Glutamatergic neuron (in vitro differentiated cells): ENCODE measurements around the gene PLK5. TPM values are rescaled to one million over a fixed set of nuclear protein-coding genes. Genes with fewer than 3 reads are reported as not detected.
A peak's percentile ranks its signal among the peaks of the same experiment; 100 is the strongest.

Experiments used
- DNase-seq: peaks from one replicate; pipeline ENCODE4 v3.0.0; 2022
- H3K27ac Mint-ChIP-seq: one replicate; pipeline ENCODE4 v1.8.0; 2020; ENCODE audit warnings: mild to moderate bottlenecking, mixed read lengths, inconsistent platforms; ENCODE audit not compliant: unreplicated experiment
- H3K27me3 Mint-ChIP-seq: one replicate; pipeline ENCODE4 v1.8.0; 2020; ENCODE audit warnings: mild to moderate bottlenecking, moderate library complexity, mixed read lengths, inconsistent platforms; ENCODE audit not compliant: unreplicated experiment
- H3K36me3 Mint-ChIP-seq: one replicate; pipeline ENCODE4 v1.8.0; 2020; ENCODE audit warnings: mild to moderate bottlenecking, mixed read lengths, inconsistent platforms; ENCODE audit not compliant: unreplicated experiment
- H3K4me1 Mint-ChIP-seq: one replicate; pipeline ENCODE4 v1.8.0; 2020; ENCODE audit warnings: mild to moderate bottlenecking, low read depth, mixed read lengths, inconsistent platforms; ENCODE audit not compliant: unreplicated experiment
- H3K4me3 Mint-ChIP-seq: one replicate; pipeline ENCODE4 v1.8.0; 2020; ENCODE audit warnings: mild to moderate bottlenecking, mixed read lengths, inconsistent platforms; ENCODE audit not compliant: unreplicated experiment
- H3K9me3 Mint-ChIP-seq: one replicate; pipeline ENCODE4 v1.8.0; 2020; ENCODE audit warnings: mild to moderate bottlenecking, moderate library complexity, mixed read lengths, inconsistent platforms; ENCODE audit not compliant: unreplicated experiment
- total RNA-seq: library from RNA; stranded (reverse); fragmentation: NEBNext Ultra II Directional; extraction: Animal tissue kit (Norgen Biotek cat#: 25700); gene quantifications from one replicate; pipeline ENCODE4 v1.2.1, GENCODE V29; 2021; ENCODE audit not compliant: unreplicated experiment
- TF ChIP-seq, protein P1 (sequence below): fragments of 200-600 bp; sonication (generic); IDR thresholded peaks from one replicate; pipeline ENCODE4 v1.5.0; 2021; ENCODE audit not compliant: partially characterized antibody, unreplicated experiment

The PLK5 gene
- total RNA-seq, 1 donor from 2014 or later, result 0.69 TPM

DNA sequence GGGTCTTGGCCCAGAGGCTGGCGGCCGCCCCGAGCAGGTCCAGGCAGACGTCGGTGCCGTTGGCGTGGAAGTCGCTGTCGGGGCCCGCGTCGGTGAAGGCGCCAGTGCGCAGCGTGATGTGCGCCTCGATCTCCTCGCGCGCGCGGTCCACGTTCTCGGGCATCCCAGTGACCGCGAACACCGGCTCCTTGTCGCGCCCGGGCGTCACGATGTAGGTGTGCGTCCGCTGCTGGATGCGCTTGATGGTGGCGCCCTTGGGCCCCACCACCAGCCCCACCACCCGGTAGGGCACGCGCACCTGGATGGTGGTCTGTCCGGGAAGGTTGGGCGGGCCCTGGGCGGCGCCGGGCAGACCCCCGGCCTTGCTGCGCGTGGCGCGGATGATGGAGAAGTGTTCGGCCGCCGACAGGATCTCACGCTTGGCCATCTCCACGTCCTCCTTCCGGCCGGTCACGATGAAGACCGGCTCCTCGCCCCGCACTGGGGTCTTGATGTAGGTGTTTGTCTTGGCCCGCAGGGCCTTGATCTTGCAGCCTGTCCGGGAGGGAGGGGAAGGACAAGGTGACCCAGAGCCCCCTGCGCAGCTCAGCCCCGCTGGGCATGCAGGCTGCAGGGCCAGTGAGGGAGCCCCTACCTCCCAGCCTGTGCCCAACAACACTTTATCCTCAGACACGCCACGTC is 32.7 kb downstream of the PLK5 start:
- Mint-ChIP-seq H3K36me3 (no peaks in the 10 kb centered on the region), H3K4me3 (no peak overlapping the region), H3K4me1 (peaks cover 5% of the 10 kb centered on the region), H3K9me3 (peaks cover 13% of the 10 kb centered on the region), H3K27me3 (peaks cover 4% of the 10 kb centered on the region), H3K27ac (no peak overlapping the region)
- DNase-seq, result no peak
- TF ChIP-seq, protein P1, sequence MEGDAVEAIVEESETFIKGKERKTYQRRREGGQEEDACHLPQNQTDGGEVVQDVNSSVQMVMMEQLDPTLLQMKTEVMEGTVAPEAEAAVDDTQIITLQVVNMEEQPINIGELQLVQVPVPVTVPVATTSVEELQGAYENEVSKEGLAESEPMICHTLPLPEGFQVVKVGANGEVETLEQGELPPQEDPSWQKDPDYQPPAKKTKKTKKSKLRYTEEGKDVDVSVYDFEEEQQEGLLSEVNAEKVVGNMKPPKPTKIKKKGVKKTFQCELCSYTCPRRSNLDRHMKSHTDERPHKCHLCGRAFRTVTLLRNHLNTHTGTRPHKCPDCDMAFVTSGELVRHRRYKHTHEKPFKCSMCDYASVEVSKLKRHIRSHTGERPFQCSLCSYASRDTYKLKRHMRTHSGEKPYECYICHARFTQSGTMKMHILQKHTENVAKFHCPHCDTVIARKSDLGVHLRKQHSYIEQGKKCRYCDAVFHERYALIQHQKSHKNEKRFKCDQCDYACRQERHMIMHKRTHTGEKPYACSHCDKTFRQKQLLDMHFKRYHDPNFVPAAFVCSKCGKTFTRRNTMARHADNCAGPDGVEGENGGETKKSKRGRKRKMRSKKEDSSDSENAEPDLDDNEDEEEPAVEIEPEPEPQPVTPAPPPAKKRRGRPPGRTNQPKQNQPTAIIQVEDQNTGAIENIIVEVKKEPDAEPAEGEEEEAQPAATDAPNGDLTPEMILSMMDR, result no peak

DNA sequence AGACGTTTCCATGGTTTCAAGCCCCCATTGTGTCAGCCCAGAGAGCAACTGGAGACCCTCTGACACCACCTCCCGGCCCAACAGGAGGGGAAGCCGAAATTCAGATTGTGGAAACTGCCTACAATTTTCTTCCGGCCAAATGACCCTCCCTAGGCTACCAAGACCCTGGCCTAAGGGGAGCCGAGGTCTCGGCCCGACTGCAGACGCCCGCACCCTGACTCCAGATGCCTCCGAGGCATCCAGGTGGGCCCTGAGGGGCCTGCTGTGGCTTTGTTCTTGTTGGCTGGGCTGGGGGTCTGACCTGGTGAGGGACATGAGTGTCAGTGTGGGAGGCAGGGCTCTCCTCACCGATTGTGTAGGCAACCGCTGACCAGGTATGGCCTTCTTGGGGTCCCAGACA is 34.7 kb downstream of the PLK5 start:
- Mint-ChIP-seq H3K27me3 (peaks cover 4% of the 10 kb centered on the region), H3K9me3 (peaks cover 10% of the 10 kb centered on the region), H3K36me3 (no peaks in the 10 kb centered on the region), H3K4me1 (peaks cover 8% of the 10 kb centered on the region), H3K27ac (peak overlapping the region; percentile 52), H3K4me3 (no peak overlapping the region)
- no peak for DNase-seq
- TF ChIP-seq, protein P1, result no peak

DNA sequence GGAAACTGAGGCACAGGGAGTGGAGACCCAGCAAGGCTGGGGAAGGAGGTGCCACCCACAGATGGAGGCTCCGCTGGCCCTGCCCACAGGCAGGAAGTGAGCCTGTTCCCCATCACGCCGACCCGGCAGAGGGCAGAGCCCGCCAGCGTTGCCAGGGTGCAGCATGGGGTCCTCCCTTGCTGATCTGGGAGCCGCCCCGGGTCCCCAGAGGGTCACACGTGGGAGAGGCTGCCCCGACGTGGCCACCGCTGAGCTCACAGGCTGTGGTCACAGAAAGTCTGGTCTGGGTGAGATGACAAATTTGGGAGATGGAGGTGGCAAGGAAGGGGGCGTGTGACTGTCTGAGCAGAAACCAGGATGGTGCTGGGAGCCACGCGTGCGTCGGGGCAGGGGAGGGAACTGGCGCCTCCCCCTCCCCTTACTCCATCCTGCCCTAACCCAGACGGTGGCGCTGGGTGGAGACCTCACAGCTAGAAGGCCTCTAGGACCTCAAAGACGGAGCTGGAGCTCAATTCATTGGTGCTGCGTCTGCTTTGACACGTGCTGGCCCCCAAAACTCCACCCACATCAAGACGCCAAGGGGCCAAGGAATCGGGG is 36.5 kb downstream of the PLK5 start:
- Mint-ChIP-seq H3K27me3 (peaks cover 4% of the 10 kb centered on the region), H3K27ac (no peak overlapping the region), H3K4me1 (peaks cover 12% of the 10 kb centered on the region), H3K9me3 (peaks cover 11% of the 10 kb centered on the region), H3K36me3 (no peaks in the 10 kb centered on the region), H3K4me3 (no peak overlapping the region)
- DNase-seq, result no peak
- TF ChIP-seq, protein P1, result no peak

DNA sequence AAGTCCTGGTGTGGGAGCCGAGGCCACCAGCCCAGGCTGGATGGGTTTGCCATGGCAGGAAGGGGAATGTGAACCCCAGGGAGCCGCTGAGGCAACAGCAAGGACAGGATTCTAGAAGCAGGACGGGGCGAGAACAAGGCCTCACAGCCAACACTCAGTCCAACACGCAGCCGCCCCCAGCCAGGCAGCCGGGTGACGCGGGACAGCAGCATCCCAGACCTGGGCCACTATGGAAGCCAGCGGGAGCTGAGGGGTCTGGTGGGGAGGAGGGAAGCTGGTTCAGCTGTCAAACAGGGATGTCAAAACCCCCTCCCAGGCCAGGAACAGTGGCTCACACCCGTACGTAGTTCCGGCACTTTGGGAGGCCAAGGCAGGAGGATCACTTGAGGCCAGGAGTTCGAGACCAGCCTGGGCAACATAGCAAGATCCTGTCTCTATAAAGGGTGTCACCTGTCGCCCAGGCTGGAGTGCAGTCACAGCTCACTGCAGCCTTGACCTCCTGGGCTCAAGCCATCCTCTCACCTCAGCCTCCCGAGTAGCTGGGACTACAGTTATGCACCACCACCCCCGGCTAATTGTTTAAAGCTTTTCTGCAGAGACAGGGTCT is 37.5 kb downstream of the PLK5 start:
- TF ChIP-seq, protein P1, result no peak
- peaks cover 12% of the 10 kb centered on the region for H3K4me1 Mint-ChIP-seq
- H3K27ac Mint-ChIP-seq, result no peak overlapping the region
- no peaks in the 10 kb centered on the region for H3K36me3 Mint-ChIP-seq
- no peak overlapping the region for H3K4me3 Mint-ChIP-seq
- no peak for DNase-seq
- H3K27me3 Mint-ChIP-seq, result peaks cover 4% of the 10 kb centered on the region
- peaks cover 12% of the 10 kb centered on the region for H3K9me3 Mint-ChIP-seq

DNA sequence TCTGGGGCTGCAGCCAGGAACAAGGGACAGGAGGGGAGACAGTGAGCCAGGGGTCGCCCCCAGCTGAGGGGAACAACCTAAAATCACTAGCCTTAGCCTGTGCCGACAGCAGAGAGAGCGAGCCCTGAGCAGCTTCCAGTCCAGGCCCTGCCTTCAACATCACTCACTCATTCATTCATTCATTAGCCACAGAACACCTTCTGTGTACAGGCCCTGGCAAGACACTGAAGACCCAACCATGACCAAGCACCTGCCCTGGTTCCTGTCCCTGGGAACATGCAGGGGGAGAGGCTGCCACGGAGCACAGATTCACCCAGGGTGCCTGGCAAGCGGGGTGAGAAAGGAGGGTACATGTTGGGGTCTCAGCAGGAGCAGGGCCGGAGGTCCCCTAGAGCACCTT is 39.4 kb downstream of the PLK5 start:
- TF ChIP-seq, protein P1, result no peak
- Mint-ChIP-seq H3K27ac (peak overlapping the region; percentile 48), H3K27me3 (no peaks in the 10 kb centered on the region), H3K4me3 (peak overlapping the region; percentile 60), H3K36me3 (no peaks in the 10 kb centered on the region), H3K9me3 (peaks cover 8% of the 10 kb centered on the region), H3K4me1 (peaks cover 12% of the 10 kb centered on the region)
- DNase-seq, result no peak
